GM21825 (cell line): ENCODE results near the gene ECPAS.
"Not testable (repeated sequence)": the region's sequence is repeated elsewhere in the genome, so short reads cannot be mapped to it uniquely, and the experiment has no call there.

ENCODE experiments used
- ATAC-seq: cut with Tn5 transposase; IDR thresholded peaks from one replicate; pipeline ENCODE4 v1.9.1; 2021; ENCODE audit warnings: mild to moderate bottlenecking, moderate library complexity; ENCODE audit not compliant: unreplicated experiment

ECPAS gene

DNA sequence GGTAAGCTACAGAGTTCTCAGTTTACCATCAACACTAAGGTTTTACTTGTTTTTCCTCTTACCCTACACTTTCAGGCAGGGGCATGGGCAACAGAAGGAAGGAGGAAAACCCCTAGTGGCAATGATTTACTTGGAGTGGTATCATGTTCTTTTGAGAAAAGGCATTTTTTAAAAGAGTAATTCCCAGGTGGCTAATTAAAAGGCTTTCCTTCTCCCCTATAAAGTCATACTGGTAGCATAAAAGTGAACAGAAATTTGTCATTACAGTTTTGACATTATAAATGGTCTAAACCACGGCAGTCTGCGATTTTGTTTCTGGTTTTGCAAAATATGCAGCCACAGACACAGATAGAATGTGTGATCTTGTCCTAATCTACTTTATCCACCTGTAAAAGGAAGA, 123.3 kb downstream of the ECPAS start:
- no peak for ATAC-seq

- no peak for ATAC-seq
Measured at GRCh38 chr9:111356481-111357244, 127.5 kb downstream of the ECPAS start.

- no peak for ATAC-seq
Measured at GRCh38 chr9:111352545-111352944, 131.6 kb downstream of the ECPAS start.

DNA sequence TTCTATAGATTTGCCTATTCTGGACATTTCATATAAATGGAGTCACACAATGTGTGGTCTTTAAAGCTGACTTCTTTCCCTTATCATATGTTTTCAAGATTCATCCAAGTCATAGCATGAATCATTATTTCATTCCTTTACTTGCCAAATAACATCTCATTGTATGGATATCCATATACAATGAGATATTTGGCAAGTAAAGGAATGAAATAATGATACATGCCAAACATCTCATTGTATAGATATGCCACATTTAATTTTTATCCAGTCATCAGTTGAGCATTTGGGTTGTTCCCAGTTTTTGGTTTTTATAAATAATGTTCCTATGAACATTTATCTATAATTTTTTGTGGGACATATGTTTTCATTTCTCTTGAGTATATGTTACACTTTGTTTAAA, 133.6 kb downstream of the ECPAS start:
- no peak for ATAC-seq

DNA sequence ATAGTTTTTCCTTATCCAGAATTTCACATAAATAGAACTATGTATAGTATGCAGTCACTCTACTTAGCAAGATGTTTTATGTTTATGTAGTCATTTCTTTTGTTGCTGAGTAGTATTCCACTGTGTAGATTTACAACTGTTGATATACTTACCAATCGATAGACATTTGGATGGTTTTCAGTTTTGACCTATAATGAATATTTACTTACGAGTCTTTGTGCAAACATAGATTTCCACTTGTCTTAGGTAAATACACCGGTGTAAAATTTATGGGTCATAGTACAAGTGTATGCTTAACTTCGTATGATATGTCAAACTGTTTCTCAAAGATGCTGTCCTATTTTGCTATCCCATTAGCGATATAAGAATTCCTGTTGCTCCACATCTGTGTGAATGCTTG, 134.4 kb downstream of the ECPAS start:
- ATAC-seq = no peak

DNA sequence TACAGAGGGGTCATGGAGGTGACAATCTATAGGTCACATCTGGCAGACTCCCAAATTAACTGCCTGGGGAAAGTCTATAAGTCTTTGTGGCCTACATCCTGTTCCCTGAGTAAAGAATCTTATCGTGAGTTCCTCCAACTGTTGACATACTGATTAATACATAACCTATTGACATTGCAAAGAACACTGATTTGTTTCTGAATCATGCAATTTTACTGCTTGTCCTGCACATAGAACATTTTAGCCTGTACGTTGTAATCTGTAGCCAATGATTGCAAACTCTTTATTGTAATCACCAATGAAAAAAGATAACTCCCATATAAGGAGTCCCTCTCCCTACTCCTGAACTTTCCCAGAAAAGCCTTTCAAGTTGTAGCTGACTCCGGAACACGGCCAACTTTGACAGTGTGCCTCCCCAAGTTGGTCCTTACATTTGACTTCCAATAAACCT, 135.3 kb downstream of the ECPAS start:
- ATAC-seq = no peak

DNA sequence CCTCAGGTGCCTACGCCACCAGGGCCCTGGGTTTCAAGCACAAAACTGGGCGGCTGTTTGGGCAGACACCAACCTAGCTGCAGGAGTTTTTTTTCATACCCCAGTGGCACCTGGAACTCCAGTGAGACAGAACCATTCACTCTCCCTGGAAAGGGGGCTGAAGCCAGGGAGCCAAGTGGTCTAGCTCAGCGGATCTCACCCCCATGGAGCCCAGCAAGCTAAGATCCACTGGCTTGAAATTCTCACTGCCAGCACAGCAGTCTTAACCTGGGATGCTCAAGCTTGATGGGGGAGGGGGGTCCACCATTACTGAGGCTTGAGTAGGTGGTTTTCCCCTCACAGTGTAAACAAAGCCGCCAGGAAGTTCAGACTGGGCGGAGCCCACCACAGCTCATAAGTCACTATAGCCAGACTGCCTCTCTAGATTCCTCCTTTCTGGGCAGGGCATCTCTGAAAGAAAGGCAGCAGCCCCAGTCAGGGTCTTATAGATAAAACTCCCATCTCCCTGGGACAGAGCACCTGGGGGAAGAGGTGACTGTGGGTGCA, 149.8 kb downstream of the ECPAS start:
- ATAC-seq = not testable (repeated sequence)

DNA sequence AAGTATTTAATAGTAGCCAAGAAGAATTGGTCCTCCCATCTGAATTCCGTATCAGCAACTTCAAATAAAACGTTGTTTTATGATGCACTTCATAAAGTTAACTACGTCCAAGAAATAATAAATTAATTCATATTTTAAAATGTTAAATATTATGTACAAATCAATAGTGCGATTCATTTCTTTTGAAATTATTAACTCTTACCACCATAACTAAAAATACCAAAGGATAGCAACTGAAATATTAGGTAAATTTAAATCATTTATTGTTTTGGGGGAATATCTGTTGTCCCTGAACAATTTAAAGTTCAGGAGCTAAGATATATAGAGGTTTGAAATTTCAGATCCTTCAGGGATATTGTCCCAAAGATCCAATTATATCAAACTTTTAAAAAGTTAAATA, 154.1 kb downstream of the ECPAS start, which contains the start of gene OR2K2:
TSS of gene OR2K2 (minus strand) at position 101 of the 400 bp plus-strand sequence. CDS start 1,791 bp downstream, outside the sequence.
- no peak for ATAC-seq

- ATAC-seq = no peak
Measured at GRCh38 chr9:111320631-111321030, 163.6 kb downstream of the ECPAS start.

- no peak for ATAC-seq
Measured at GRCh38 chr9:111316796-111317195, 167.4 kb downstream of the ECPAS start.
